ENCODE results near the gene TWSG1.
A peak's percentile ranks its signal among the peaks of the same experiment; 100 is the strongest.

Gene TWSG1

GRCh38 chr18:9334329-9334972, at the start of gene TWSG1:
Gene TWSG1 (plus strand): TSS chr18:9334773. CDS start chr18:9337230, 2,457 bp downstream.
- DNase-seq (ENCODE audit: low read depth in 2 of 2): peak; percentile 87 to 96

GRCh38 chr18:9285604-9286003, 49.0 kb upstream of the TWSG1 start:
- DNase-seq (ENCODE audit: low read depth in 2 of 2): no peak

GRCh38 chr18:9287036-9287435, 47.5 kb upstream of the TWSG1 start:
- DNase-seq (ENCODE audit: low read depth in 2 of 2): no peak

GRCh38 chr18:9289698-9290097, 44.9 kb upstream of the TWSG1 start:
- no peak for DNase-seq (ENCODE audit: low read depth in 2 of 2)

- no peak for DNase-seq (ENCODE audit: low read depth in 2 of 2)
These were observed 44.4 kb upstream of the TWSG1 start for GRCh38 chr18:9290156-9290555.

GRCh38 chr18:9292047-9292446, 42.5 kb upstream of the TWSG1 start:
- DNase-seq (ENCODE audit: low read depth in 2 of 2): no peak

GRCh38 chr18:9293948-9294347, 40.6 kb upstream of the TWSG1 start:
- DNase-seq (ENCODE audit: low read depth in 2 of 2): no peak

GRCh38 chr18:9296233-9297006, 38.2 kb upstream of the TWSG1 start:
- no peak for DNase-seq (ENCODE audit: low read depth in 2 of 2)

- DNase-seq (ENCODE audit: low read depth in 2 of 2): no peak
These were observed 37.6 kb upstream of the TWSG1 start for GRCh38 chr18:9297007-9297393.

- no peak for DNase-seq (ENCODE audit: low read depth in 2 of 2)
These were observed 30.0 kb upstream of the TWSG1 start for GRCh38 chr18:9304388-9305070.

- DNase-seq (ENCODE audit: low read depth in 2 of 2): no peak
These were observed 15.2 kb upstream of the TWSG1 start for GRCh38 chr18:9319333-9319732.

- no peak for DNase-seq (ENCODE audit: low read depth in 2 of 2)
These were observed 13.5 kb upstream of the TWSG1 start for GRCh38 chr18:9321017-9321452.

- no peak for DNase-seq (ENCODE audit: low read depth in 2 of 2)
These were observed 12.8 kb upstream of the TWSG1 start for GRCh38 chr18:9321736-9322135.

GRCh38 chr18:9322744-9323143, 11.8 kb upstream of the TWSG1 start:
- no peak for DNase-seq (ENCODE audit: low read depth in 2 of 2)

GRCh38 chr18:9323750-9324445, 10.7 kb upstream of the TWSG1 start:
- DNase-seq (ENCODE audit: low read depth in 2 of 2): no peak

GRCh38 chr18:9325716-9326115, 8.9 kb upstream of the TWSG1 start:
- DNase-seq (ENCODE audit: low read depth in 2 of 2): no peak

GRCh38 chr18:9328776-9329175, 5.8 kb upstream of the TWSG1 start:
- DNase-seq (ENCODE audit: low read depth in 2 of 2): no peak

GRCh38 chr18:9329471-9329870, 5.1 kb upstream of the TWSG1 start:
- DNase-seq (ENCODE audit: low read depth in 2 of 2): no peak

- no peak for DNase-seq (ENCODE audit: low read depth in 2 of 2)
These were observed 4.2 kb upstream of the TWSG1 start for GRCh38 chr18:9330419-9330818.

- peak in 1 of 2 donors; percentile 7 for DNase-seq (ENCODE audit: low read depth in 2 of 2)
These were observed 888 bp upstream of the TWSG1 start for GRCh38 chr18:9333441-9334328.
